ENCODE results near the gene CNKSR2.

- TF ChIP-seq CTCF (IDR thresholded peaks at IDR 0.05) (no peak), POLR2A (IDR thresholded peaks at IDR 0.05) (no peak)
These were observed 94.9 kb downstream of the CNKSR2 start for GRCh38 chrX:21469071-21469470.

Data from lower leg skin (tissue), 3 donors.